ENCODE measurements around the gene R3HCC1L. TPM values are rescaled to one million over a fixed set of nuclear protein-coding genes. Genes with fewer than 3 reads are reported as not detected.
A peak's percentile ranks its signal among the peaks of the same experiment; 100 is the strongest.

The R3HCC1L gene
- total RNA-seq, 1 experiment from 2014 or later = 11.8 TPM

DNA sequence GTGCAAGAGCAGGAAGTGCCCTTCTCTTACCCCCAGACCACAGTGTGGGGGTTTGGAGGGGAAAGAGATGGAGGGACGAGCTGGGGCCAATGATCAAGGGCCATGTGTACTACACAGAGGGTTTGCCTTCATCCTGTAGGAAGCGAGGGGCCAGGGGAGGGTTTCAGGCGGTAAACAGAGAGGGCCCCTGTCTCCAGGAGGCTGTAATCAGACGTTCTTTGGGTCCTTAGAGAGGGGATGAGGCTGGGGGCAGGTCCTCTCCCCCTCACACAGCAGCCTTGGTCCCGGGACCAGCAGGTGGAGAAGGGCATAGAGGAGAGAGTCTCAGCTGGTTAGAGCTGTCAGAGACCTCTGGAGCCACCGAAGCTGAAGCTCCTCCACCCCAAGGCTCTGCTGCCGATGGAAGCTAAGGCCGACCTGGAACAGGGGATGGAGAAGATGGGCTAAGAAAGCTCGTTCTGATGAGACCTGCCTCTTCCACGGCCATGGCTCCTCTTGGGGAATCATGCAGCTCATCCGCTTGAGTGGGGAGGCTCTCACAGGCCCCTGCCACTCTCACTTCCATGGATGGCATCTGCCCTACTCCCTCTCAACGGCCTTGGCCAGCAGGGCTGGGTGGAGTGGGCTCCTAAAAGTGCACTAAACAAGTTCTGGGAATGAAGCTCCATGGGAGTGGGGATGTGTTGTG lies 130.1 kb downstream of the R3HCC1L start:
- no TSS peak for BruUV-seq (replicated peaks)
- Mint-ChIP-seq H3K36me3 (ENCODE audit: insufficient read depth, unreplicated experiment) (peaks cover 12% of the 10 kb centered on the region), H3K4me3 (ENCODE audit: low read depth, unreplicated experiment) (no peak overlapping the region), H3K4me1 (ENCODE audit: low read depth, unreplicated experiment) (peaks cover 34% of the 10 kb centered on the region), H3K27ac (ENCODE audit: unreplicated experiment) (no peak overlapping the region), H3K27me3 (ENCODE audit: unreplicated experiment) (no peaks in the 10 kb centered on the region), H3K9me3 (ENCODE audit: low read depth, unreplicated experiment) (no peaks in the 10 kb centered on the region)
- TF ChIP-seq CTCF (IDR thresholded peaks at IDR 0.05; ENCODE audit: unreplicated experiment) = no peak
- CTCF ChIA-PET = no interaction called here
- DNase-seq = no peak
- intact Hi-C loops (cut with micrococcal nuclease; ENCODE audit: unreplicated experiment) = no loop called here

DNA sequence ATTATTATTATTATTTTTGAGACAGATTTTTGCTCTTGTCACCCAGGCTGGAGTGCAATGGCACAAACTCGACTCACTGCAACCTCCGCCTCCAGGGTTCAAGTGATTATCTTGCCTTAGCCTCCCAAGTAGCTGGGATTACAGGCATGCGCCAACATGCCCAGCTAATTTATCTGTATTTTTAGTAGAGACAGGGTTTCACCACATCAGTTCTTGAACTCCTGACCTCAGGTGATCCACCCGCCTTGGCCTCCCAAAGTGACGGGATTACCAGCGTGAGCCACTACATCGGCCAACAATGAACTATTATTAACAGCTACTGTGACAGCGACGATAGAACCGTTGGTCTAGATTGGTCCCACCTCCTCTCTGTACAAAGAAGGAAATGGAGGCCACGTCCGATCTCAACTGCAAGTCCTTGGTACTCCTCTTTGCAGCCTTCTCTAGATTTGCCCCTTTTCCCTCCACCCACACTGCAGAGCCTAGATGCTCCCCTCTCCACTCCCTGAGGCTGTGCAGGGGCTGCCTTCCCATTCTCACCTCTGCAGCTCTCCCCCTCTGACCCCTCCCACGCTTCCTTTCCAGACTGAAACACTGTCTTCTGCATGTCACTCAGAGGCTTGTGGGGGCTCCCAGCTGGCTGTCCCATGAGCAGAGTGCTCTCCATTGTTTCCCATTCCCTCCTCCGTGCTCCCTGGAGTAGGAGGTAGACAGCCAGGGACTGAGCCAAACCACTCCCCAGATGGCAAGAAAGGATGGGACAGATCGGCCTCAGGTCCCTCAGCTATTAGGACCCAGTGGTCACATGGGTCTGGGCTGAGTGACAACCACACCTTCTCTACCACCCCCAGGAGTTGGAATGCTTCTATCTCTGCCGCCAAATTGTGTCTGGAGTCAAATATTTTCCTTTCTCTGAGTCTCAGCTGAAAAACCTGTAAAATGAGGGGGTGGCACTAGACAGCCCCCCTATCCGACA lies 131.2 kb downstream of the R3HCC1L start:
- H3K9me3 Mint-ChIP-seq (ENCODE audit: low read depth, unreplicated experiment) = no peaks in the 10 kb centered on the region
- H3K27ac Mint-ChIP-seq (ENCODE audit: unreplicated experiment) = peak overlapping the region; percentile 60
- intact Hi-C loops (cut with micrococcal nuclease; ENCODE audit: unreplicated experiment) = no loop called here
- DNase-seq = no peak
- BruUV-seq (replicated peaks) = no TSS peak
- no peaks in the 10 kb centered on the region for H3K27me3 Mint-ChIP-seq (ENCODE audit: unreplicated experiment)
- TF ChIP-seq CTCF (IDR thresholded peaks at IDR 0.05; ENCODE audit: unreplicated experiment) = no peak
- H3K4me3 Mint-ChIP-seq (ENCODE audit: low read depth, unreplicated experiment) = peak overlapping the region; percentile 68
- peaks cover 20% of the 10 kb centered on the region for H3K36me3 Mint-ChIP-seq (ENCODE audit: insufficient read depth, unreplicated experiment)
- H3K4me1 Mint-ChIP-seq (ENCODE audit: low read depth, unreplicated experiment) = peaks cover 46% of the 10 kb centered on the region
- CTCF ChIA-PET = interaction anchor here (1.1 kb wide), 1 partner anchor 44 kb away, joined by 5 read pairs; no protein-coding TSS in a partner anchor

DNA sequence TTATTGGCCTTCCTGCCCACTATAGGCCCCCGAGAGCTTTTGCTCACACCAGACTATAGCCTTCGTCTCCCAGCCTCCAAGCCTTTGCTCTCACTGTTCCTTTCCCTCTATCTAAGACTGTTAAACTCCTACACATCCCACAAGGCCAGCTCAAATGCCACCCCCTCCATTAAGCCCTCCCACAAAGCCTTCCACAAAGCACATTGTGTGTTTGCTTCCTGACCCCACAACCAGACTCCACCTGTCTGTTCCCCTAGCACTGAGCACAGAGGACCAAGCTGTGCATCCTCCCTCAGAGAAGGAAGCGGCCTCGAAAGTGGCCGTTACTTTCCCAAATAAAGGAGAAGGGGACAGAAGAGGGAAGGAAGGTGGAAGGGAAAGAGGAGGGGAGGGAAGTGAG lies 132.2 kb downstream of the R3HCC1L start:
- CTCF ChIA-PET = interaction anchor here (1.1 kb wide), 1 partner anchor 43 kb away, joined by 5 read pairs; no protein-coding TSS in a partner anchor
- Mint-ChIP-seq H3K4me3 (ENCODE audit: low read depth, unreplicated experiment) (peak overlapping the region; percentile 68), H3K36me3 (ENCODE audit: insufficient read depth, unreplicated experiment) (peaks cover 20% of the 10 kb centered on the region), H3K27me3 (ENCODE audit: unreplicated experiment) (no peaks in the 10 kb centered on the region), H3K9me3 (ENCODE audit: low read depth, unreplicated experiment) (no peaks in the 10 kb centered on the region), H3K27ac (ENCODE audit: unreplicated experiment) (peak overlapping the region; percentile 61), H3K4me1 (ENCODE audit: low read depth, unreplicated experiment) (peaks cover 55% of the 10 kb centered on the region)
- no peak for TF ChIP-seq CTCF (IDR thresholded peaks at IDR 0.05; ENCODE audit: unreplicated experiment)
- DNase-seq = no peak
- no TSS peak for BruUV-seq (replicated peaks)
- intact Hi-C loops (cut with micrococcal nuclease; ENCODE audit: unreplicated experiment) = no loop called here

- H3K27ac Mint-ChIP-seq (ENCODE audit: unreplicated experiment) = peak overlapping the region; percentile 70
- H3K36me3 Mint-ChIP-seq (ENCODE audit: insufficient read depth, unreplicated experiment) = peaks cover 20% of the 10 kb centered on the region
- no peak for TF ChIP-seq CTCF (IDR thresholded peaks at IDR 0.05; ENCODE audit: unreplicated experiment)
- BruUV-seq (replicated peaks) = no TSS peak
- peak overlapping the region; percentile 68 for H3K4me3 Mint-ChIP-seq (ENCODE audit: low read depth, unreplicated experiment)
- peaks cover 58% of the 10 kb centered on the region for H3K4me1 Mint-ChIP-seq (ENCODE audit: low read depth, unreplicated experiment)
- no peak for DNase-seq
- intact Hi-C loops (cut with micrococcal nuclease; ENCODE audit: unreplicated experiment) = no loop called here
- no peaks in the 10 kb centered on the region for H3K27me3 Mint-ChIP-seq (ENCODE audit: unreplicated experiment)
- H3K9me3 Mint-ChIP-seq (ENCODE audit: low read depth, unreplicated experiment) = no peaks in the 10 kb centered on the region
- CTCF ChIA-PET = interaction anchor here (1.3 kb wide), 1 partner anchor 42 kb away, joined by 3 read pairs; no protein-coding TSS in a partner anchor
These were observed 132.8 kb downstream of the R3HCC1L start for GRCh38 chr10:98267069-98267893.

Measured in Calu3 (cell line).